Neural cell (in vitro differentiated cells): ENCODE measurements around the gene FTSJ3. TPM values are rescaled to one million over a fixed set of nuclear protein-coding genes. Genes with fewer than 3 reads are reported as not detected.

Experiments used
- H2AFZ ChIP-seq: fragments of 200-600, 300-800 bp; sonication (generic), shearing (Covaris generic); 2 replicates; pipeline ENCODE4 v1.6.0; 2014; ENCODE audit warnings: low read depth, mild to moderate bottlenecking, antibody characterized with exemption, low read length, moderate library complexity
- H3F3A ChIP-seq: fragments of 200-600 bp; shearing (Covaris generic); 2 replicates; pipeline ENCODE4 v1.6.1; 2016; ENCODE audit warnings: mild to moderate bottlenecking, moderate library complexity, mixed read lengths, antibody characterized with exemption, low read length; ENCODE audit not compliant: insufficient read depth, poor library complexity, severe bottlenecking
- H3K27ac ChIP-seq: fragments of 200-600, 300-800 bp; sonication (generic), shearing (Covaris generic); 2 replicates; pipeline ENCODE4 v1.5.1; 2014; ENCODE audit warnings: mild to moderate bottlenecking, low read length, moderate library complexity
- H3K27me3 ChIP-seq: fragments of 300-800, 200-600 bp; sonication (generic), shearing (Covaris generic); 2 replicates; pipeline ENCODE4 v1.6.0; 2014; ENCODE audit warnings: mild to moderate bottlenecking, low read depth, low read length, moderate library complexity; ENCODE audit not compliant: insufficient read depth
- H3K36me3 ChIP-seq: fragments of 300-800, 200-600 bp; sonication (generic), shearing (Covaris generic); 2 replicates; pipeline ENCODE4 v1.5.1; 2014; ENCODE audit warnings: mild to moderate bottlenecking, antibody characterized with exemption, low read length, moderate library complexity; ENCODE audit not compliant: insufficient read depth
- H3K4me2 ChIP-seq: fragments of 300-800, 200-600 bp; sonication (generic), shearing (Covaris generic); 2 replicates; pipeline ENCODE4 v1.6.0; 2014; ENCODE audit warnings: mild to moderate bottlenecking, low read length
- H3K4me3 ChIP-seq: fragments of 300-800, 200-600 bp; sonication (generic), shearing (Covaris generic); 2 replicates; pipeline ENCODE4 v1.5.1; 2014; ENCODE audit warnings: mild to moderate bottlenecking, low read length, moderate library complexity
- H3K79me2 ChIP-seq: fragments of 200-600 bp; shearing (Covaris generic); replicated peaks from 2 replicates; pipeline ENCODE4 v1.6.0; 2014; ENCODE audit warnings: mild to moderate bottlenecking, low read length, moderate library complexity; ENCODE audit not compliant: insufficient read depth
- H3K9ac ChIP-seq: fragments of 300-800, 200-600 bp; sonication (generic), shearing (Covaris generic); 2 replicates; pipeline ENCODE4 v1.6.1; 2016; ENCODE audit warnings: mild to moderate bottlenecking, low read length, mixed read lengths
- H3K9me2 ChIP-seq: fragments of 200-600 bp; shearing (Covaris generic); 2 replicates; pipeline ENCODE4 v1.6.1; 2016; ENCODE audit warnings: mild to moderate bottlenecking, low read length, mixed read lengths; ENCODE audit not compliant: insufficient read depth
- H3K9me3 ChIP-seq: fragments of 200-600, 300-800 bp; sonication (generic), shearing (Covaris generic); 2 replicates; pipeline ENCODE4 v1.6.1; 2016; ENCODE audit warnings: mild to moderate bottlenecking, mixed run types, low read length, moderate library complexity, mixed read lengths
- H4K20me1 ChIP-seq: fragments of 200-600 bp; shearing (Covaris generic); 2 replicates; pipeline ENCODE4 v1.6.1; 2016; ENCODE audit warnings: mild to moderate bottlenecking, mixed run types; ENCODE audit not compliant: insufficient read depth
- EP300 ChIP-seq: fragments of 450-650 bp; conservative IDR thresholded peaks from 2 replicates; pipeline ENCODE4 v1.6.1; 2014; ENCODE audit warnings: antibody characterized with exemption, mild to moderate bottlenecking, moderate library complexity; ENCODE audit not compliant: poor library complexity, severe bottlenecking
- EZH2 ChIP-seq: fragments of 200-600, 300-800 bp; shearing (Covaris generic), sonication (generic); IDR thresholded peaks from 2 replicates; pipeline ENCODE4 v1.6.1; 2014; ENCODE audit warnings: antibody characterized with exemption, low read length, borderline replicate concordance, mild to moderate bottlenecking; ENCODE audit not compliant: insufficient read depth, poor library complexity, severe bottlenecking
- MXI1 ChIP-seq: fragments of 450-650 bp; conservative IDR thresholded peaks from 2 replicates; pipeline ENCODE4 v1.6.1; 2014; ENCODE audit warnings: antibody characterized with exemption, mild to moderate bottlenecking; ENCODE audit not compliant: poor library complexity, severe bottlenecking
- POLR2AphosphoS5 ChIP-seq: IDR thresholded peaks from 2 replicates; pipeline ENCODE4 v1.6.1; 2012
- RAD21 ChIP-seq: fragments of 450-650 bp; conservative IDR thresholded peaks from 2 replicates; pipeline ENCODE4 v1.6.1; 2014; ENCODE audit warnings: antibody characterized with exemption, mild to moderate bottlenecking, moderate library complexity
- SMC3 ChIP-seq: fragments of 450-650 bp; conservative IDR thresholded peaks from 2 replicates; pipeline ENCODE4 v1.6.1; 2014; ENCODE audit warnings: antibody characterized with exemption, mild to moderate bottlenecking, moderate library complexity; ENCODE audit not compliant: poor library complexity
- TAF1 ChIP-seq: IDR thresholded peaks from 2 replicates; pipeline ENCODE4 v1.6.1; 2012; ENCODE audit warnings: low read depth
- polyA plus RNA-seq: library from polyadenylated mRNA; depleted of rRNA; stranded (reverse); fragments of >200 nt; gene quantifications from 2 replicates; pipeline ENCODE4 v1.2.3, GENCODE V29; 2014
- TF ChIP-seq, protein P1 (sequence below): fragments of 450-650 bp; IDR thresholded peaks from 2 replicates; pipeline ENCODE4 v1.5.1; 2014; ENCODE audit warnings: antibody characterized with exemption, mild to moderate bottlenecking, moderate library complexity; ENCODE audit not compliant: poor library complexity, severe bottlenecking
- TF ChIP-seq, protein P2 (sequence below): IDR thresholded peaks from 2 replicates; pipeline ENCODE4 v1.6.1; 2012; ENCODE audit warnings: borderline replicate concordance

The FTSJ3 gene
- polyA plus RNA-seq, 1 donor from 2014 or later = 23.2 TPM

DNA sequence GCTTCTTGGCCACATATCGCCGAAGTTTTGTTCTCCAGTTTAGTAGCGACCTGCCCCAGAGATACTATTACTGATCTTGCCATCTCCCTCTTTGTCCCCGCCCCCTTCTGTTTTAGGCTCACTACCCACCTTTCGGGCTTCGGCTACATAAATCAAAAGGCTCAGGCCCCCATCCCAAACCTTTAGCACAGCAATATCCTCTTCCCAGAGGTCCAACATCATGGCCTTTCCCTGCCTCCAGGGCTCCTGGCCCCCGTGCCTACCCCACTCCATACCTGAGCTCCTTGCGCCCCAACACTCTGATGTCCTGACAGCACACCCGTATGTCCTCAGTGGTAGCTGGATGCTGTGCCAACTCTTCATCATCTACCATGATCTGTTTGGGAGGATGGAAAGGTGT, 3.1 kb downstream of the FTSJ3 start:
- H3K27ac ChIP-seq = no peak overlapping the region
- no peak overlapping the region for H2AFZ ChIP-seq
- H3K27me3 ChIP-seq = no peaks in the 10 kb centered on the region
- H3K9me3 ChIP-seq = no peaks in the 10 kb centered on the region
- no peaks in the 10 kb centered on the region for H3K9me2 ChIP-seq
- peaks cover 22% of the 10 kb centered on the region for H3K79me2 ChIP-seq
- H3K9ac ChIP-seq = no peak overlapping the region
- H3K36me3 ChIP-seq = no peaks in the 10 kb centered on the region
- no peaks in the 10 kb centered on the region for H4K20me1 ChIP-seq
- H3K4me3 ChIP-seq = no peak overlapping the region
- TF ChIP-seq EP300 (no peak), TAF1 (no peak), RAD21 (no peak), POLR2AphosphoS5 (no peak), SMC3 (no peak), EZH2 (no peak), MXI1 (no peak)
- TF ChIP-seq, protein P1, sequence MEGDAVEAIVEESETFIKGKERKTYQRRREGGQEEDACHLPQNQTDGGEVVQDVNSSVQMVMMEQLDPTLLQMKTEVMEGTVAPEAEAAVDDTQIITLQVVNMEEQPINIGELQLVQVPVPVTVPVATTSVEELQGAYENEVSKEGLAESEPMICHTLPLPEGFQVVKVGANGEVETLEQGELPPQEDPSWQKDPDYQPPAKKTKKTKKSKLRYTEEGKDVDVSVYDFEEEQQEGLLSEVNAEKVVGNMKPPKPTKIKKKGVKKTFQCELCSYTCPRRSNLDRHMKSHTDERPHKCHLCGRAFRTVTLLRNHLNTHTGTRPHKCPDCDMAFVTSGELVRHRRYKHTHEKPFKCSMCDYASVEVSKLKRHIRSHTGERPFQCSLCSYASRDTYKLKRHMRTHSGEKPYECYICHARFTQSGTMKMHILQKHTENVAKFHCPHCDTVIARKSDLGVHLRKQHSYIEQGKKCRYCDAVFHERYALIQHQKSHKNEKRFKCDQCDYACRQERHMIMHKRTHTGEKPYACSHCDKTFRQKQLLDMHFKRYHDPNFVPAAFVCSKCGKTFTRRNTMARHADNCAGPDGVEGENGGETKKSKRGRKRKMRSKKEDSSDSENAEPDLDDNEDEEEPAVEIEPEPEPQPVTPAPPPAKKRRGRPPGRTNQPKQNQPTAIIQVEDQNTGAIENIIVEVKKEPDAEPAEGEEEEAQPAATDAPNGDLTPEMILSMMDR = no peak
- TF ChIP-seq, protein P2, sequence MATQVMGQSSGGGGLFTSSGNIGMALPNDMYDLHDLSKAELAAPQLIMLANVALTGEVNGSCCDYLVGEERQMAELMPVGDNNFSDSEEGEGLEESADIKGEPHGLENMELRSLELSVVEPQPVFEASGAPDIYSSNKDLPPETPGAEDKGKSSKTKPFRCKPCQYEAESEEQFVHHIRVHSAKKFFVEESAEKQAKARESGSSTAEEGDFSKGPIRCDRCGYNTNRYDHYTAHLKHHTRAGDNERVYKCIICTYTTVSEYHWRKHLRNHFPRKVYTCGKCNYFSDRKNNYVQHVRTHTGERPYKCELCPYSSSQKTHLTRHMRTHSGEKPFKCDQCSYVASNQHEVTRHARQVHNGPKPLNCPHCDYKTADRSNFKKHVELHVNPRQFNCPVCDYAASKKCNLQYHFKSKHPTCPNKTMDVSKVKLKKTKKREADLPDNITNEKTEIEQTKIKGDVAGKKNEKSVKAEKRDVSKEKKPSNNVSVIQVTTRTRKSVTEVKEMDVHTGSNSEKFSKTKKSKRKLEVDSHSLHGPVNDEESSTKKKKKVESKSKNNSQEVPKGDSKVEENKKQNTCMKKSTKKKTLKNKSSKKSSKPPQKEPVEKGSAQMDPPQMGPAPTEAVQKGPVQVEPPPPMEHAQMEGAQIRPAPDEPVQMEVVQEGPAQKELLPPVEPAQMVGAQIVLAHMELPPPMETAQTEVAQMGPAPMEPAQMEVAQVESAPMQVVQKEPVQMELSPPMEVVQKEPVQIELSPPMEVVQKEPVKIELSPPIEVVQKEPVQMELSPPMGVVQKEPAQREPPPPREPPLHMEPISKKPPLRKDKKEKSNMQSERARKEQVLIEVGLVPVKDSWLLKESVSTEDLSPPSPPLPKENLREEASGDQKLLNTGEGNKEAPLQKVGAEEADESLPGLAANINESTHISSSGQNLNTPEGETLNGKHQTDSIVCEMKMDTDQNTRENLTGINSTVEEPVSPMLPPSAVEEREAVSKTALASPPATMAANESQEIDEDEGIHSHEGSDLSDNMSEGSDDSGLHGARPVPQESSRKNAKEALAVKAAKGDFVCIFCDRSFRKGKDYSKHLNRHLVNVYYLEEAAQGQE = no peak
- H3K4me2 ChIP-seq = no peak overlapping the region
- peaks cover 4% of the 10 kb centered on the region for H3F3A ChIP-seq

DNA sequence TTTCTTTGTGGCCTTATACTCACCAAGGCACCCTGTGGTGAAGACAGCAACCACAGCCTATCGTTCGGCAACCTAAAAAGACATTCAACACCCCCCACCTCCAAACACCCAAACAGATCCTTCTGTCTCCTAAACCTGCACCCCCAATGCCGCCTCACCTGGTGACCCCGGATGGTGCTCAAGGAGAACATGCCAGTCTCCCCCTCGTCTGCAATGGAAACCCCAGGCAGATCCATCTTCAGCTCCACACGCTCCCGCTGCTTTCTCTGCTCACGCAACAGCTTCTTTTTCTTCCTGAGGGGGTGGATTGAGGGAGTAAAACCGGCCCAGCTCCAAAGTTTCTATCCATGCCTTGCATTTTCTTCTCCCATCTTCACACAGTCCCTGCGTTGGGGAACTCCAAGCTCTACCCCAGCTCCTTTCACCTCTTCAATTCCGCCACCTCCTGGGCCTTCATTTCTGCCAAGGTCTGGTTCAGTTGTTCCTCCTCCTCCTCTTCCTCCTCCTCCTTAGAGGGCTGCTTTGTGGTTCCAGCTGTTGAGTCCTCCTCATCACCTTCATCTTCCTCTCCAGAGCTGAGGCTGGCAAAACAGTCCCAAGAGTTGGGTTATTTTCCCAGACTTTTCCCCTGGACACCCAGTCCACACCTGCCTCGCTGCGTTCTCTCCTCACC, 3.7 kb downstream of the FTSJ3 start:
- H3K27ac ChIP-seq = no peak overlapping the region
- H3K9me3 ChIP-seq = no peaks in the 10 kb centered on the region
- no peaks in the 10 kb centered on the region for H3K9me2 ChIP-seq
- TF ChIP-seq, protein P2 = no peak
- TF ChIP-seq TAF1 = no peak
- TF ChIP-seq RAD21 = no peak
- no peak for TF ChIP-seq EZH2
- TF ChIP-seq POLR2AphosphoS5 = no peak
- no peak for TF ChIP-seq EP300
- no peak for TF ChIP-seq SMC3
- TF ChIP-seq MXI1 = no peak
- TF ChIP-seq, protein P1 = no peak
- no peak overlapping the region for H3K4me3 ChIP-seq
- H4K20me1 ChIP-seq = no peaks in the 10 kb centered on the region
- no peaks in the 10 kb centered on the region for H3K27me3 ChIP-seq
- H3F3A ChIP-seq = peaks cover 4% of the 10 kb centered on the region
- H2AFZ ChIP-seq = no peak overlapping the region
- no peaks in the 10 kb centered on the region for H3K36me3 ChIP-seq
- H3K9ac ChIP-seq = no peak overlapping the region
- H3K4me2 ChIP-seq = no peak overlapping the region
- peaks cover 16% of the 10 kb centered on the region for H3K79me2 ChIP-seq
